ENCODE results near the gene SEMA4D.

Gene SEMA4D

DNA sequence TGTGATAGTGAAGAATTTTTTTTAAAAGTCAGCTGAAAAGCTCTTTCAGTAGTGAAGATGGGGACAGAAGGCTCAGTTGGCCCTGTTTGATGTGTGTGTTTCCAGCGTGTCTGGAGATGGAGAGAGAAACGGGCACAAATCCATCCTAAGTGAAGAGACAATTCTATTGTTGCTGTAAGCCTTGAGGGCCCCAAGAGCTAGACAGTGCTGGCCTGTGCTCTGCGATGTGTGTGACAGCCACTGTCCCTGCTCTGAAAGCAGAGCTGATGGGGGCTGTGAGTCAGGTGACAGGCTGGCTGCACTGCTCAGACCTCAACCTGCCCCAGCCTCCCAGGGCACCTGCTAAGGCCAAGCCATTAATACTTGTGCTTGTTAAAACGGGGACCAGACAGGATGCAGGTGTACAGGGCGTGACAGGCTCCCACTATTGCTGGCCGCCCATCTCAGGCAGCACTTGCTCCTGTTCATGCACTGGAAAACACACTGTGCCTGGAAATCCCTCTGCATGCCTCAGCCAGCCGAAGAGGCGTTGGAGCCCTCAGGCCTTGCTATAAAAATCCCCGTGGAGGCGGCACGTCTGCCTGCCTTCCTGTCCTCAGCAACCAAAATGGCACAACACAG lies 44.6 kb upstream of the SEMA4D start:
- no peak for DNase-seq (ENCODE audit: extremely low read depth, insufficient read length)
- no peak overlapping the region for H3K4me3 ChIP-seq (replicated peaks; ENCODE audit: low read depth, low read length)
- no peaks in the 10 kb centered on the region for H3K27me3 ChIP-seq (replicated peaks; ENCODE audit: control insufficient read depth, insufficient read depth, low read length)
- no peaks in the 10 kb centered on the region for H3K36me3 ChIP-seq (ENCODE audit: control insufficient read depth, insufficient read depth, low read length)
- TF ChIP-seq, protein P1, sequence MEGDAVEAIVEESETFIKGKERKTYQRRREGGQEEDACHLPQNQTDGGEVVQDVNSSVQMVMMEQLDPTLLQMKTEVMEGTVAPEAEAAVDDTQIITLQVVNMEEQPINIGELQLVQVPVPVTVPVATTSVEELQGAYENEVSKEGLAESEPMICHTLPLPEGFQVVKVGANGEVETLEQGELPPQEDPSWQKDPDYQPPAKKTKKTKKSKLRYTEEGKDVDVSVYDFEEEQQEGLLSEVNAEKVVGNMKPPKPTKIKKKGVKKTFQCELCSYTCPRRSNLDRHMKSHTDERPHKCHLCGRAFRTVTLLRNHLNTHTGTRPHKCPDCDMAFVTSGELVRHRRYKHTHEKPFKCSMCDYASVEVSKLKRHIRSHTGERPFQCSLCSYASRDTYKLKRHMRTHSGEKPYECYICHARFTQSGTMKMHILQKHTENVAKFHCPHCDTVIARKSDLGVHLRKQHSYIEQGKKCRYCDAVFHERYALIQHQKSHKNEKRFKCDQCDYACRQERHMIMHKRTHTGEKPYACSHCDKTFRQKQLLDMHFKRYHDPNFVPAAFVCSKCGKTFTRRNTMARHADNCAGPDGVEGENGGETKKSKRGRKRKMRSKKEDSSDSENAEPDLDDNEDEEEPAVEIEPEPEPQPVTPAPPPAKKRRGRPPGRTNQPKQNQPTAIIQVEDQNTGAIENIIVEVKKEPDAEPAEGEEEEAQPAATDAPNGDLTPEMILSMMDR (IDR thresholded peaks at IDR 0.05; ENCODE audit: insufficient read depth, low read length, poor library complexity, severe bottlenecking), result no peak

DNA sequence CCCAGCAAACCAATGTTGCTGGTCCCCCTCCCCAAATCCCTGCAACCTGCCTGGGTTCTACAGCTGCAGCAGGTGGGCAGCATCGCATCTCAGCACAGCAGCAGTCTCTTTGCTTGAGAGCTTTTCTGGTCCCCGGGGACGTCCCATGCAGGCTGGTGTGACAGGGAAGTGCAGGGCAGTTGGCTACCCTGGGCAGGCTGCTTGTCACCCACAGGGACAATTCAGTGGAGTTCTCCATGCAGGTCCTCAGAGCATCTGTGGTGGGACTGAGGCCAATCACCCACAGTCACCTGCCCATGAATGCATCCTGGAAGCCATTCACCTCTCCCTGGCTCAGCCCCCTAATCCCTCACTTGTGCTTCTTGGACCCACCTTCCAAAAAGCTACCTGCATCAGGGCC lies 43.9 kb upstream of the SEMA4D start:
- Histone ChIP-seq H3K4me3 (replicated peaks; ENCODE audit: low read depth, low read length) (no peak overlapping the region), H3K27me3 (replicated peaks; ENCODE audit: control insufficient read depth, insufficient read depth, low read length) (no peaks in the 10 kb centered on the region), H3K36me3 (ENCODE audit: control insufficient read depth, insufficient read depth, low read length) (no peaks in the 10 kb centered on the region)
- DNase-seq (ENCODE audit: extremely low read depth, insufficient read length), result no peak
- TF ChIP-seq, protein P1 (IDR thresholded peaks at IDR 0.05; ENCODE audit: insufficient read depth, low read length, poor library complexity, severe bottlenecking), result no peak

DNA sequence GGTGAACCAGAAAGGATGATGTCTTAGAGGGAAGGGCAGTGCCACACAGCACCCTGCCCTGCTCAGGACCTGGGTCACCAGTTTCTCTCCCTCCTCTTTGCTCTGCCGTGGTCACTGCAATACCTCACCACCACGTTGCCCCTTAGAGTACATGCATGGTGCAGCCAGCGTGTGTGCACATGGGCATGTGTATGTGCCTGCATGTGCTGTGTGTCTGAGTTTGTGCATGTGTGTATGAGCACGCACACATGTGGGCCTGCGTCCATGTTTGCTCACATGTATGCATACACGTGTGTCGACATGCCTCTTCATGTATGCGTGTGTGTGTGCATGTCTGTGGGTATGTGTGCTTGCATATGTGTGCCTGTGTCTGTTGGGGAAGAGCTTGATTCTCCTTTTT lies 41.5 kb upstream of the SEMA4D start:
- TF ChIP-seq, protein P1 (IDR thresholded peaks at IDR 0.05; ENCODE audit: insufficient read depth, low read length, poor library complexity, severe bottlenecking), result no peak
- Histone ChIP-seq H3K36me3 (ENCODE audit: control insufficient read depth, insufficient read depth, low read length) (no peaks in the 10 kb centered on the region), H3K27me3 (replicated peaks; ENCODE audit: control insufficient read depth, insufficient read depth, low read length) (no peaks in the 10 kb centered on the region), H3K4me3 (replicated peaks; ENCODE audit: low read depth, low read length) (no peak overlapping the region)
- no peak for DNase-seq (ENCODE audit: extremely low read depth, insufficient read length)

DNA sequence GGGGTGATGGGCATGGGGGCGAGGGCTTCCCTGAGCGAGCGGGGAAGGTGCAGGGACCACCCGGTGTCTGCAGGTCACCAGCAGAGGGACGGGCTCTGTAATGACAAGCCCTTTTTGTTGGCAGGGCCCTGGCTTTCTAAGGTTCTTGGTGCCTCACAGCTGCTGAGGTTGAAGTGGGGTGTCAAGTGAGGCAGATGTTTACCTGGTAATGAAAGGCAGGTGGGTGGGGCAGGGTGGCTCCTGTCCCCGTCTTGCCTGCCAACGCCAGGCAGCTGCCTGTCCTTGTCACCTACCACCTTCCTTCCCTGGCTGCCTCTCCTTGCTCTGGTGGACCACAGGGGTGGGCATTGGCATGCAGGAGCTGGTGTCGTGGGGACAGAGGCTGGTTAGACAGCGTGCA lies 41.0 kb upstream of the SEMA4D start:
- TF ChIP-seq, protein P1 (IDR thresholded peaks at IDR 0.05; ENCODE audit: insufficient read depth, low read length, poor library complexity, severe bottlenecking), result no peak
- no peaks in the 10 kb centered on the region for H3K27me3 ChIP-seq (replicated peaks; ENCODE audit: control insufficient read depth, insufficient read depth, low read length)
- H3K36me3 ChIP-seq (ENCODE audit: control insufficient read depth, insufficient read depth, low read length), result no peaks in the 10 kb centered on the region
- DNase-seq (ENCODE audit: extremely low read depth, insufficient read length), result no peak
- no peak overlapping the region for H3K4me3 ChIP-seq (replicated peaks; ENCODE audit: low read depth, low read length)

DNA sequence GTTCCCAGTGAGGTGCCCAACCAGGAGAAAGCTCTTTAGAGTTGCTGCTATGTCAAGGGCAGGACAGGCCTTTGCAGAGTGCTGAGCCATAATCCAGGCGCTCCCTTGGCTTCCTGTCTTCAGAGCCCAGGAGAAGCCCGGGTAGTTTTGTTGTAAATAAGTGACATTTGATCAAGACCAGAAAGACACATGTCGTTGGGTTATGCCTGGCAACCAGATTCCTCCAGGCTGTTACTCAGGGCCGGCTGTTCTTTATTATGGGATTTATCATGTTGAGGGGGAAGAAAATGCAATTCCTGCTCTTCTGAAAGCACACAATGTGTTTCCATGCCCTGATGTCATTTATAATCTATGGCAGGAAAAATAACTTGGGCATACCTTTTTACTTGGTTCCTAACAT lies 39.3 kb upstream of the SEMA4D start:
- DNase-seq (ENCODE audit: extremely low read depth, insufficient read length), result no peak
- no peak overlapping the region for H3K4me3 ChIP-seq (replicated peaks; ENCODE audit: low read depth, low read length)
- TF ChIP-seq, protein P1 (IDR thresholded peaks at IDR 0.05; ENCODE audit: insufficient read depth, low read length, poor library complexity, severe bottlenecking), result no peak
- H3K27me3 ChIP-seq (replicated peaks; ENCODE audit: control insufficient read depth, insufficient read depth, low read length), result no peaks in the 10 kb centered on the region
- H3K36me3 ChIP-seq (ENCODE audit: control insufficient read depth, insufficient read depth, low read length), result no peaks in the 10 kb centered on the region

DNA sequence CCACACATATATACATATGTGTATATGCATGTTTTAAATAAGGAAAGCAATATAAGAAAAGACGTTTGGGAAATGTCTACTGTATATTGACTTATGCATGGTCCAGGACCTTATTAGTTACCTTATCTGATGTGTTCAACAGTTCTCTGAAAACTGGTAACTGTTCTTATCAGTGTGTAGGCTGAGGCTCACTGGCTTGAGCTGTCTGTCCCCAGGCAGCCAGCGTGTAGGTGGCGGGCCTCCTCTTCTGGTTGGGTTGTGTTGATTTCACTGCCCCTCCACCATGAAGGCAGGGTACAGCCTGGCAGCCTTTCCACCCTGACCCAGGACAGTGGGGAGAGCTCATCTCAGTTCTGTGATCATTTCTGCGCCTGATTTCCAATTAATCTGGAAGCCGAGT lies 38.7 kb upstream of the SEMA4D start:
- DNase-seq (ENCODE audit: extremely low read depth, insufficient read length), result no peak
- Histone ChIP-seq H3K27me3 (replicated peaks; ENCODE audit: control insufficient read depth, insufficient read depth, low read length) (no peaks in the 10 kb centered on the region), H3K4me3 (replicated peaks; ENCODE audit: low read depth, low read length) (no peak overlapping the region), H3K36me3 (ENCODE audit: control insufficient read depth, insufficient read depth, low read length) (no peaks in the 10 kb centered on the region)
- TF ChIP-seq, protein P1 (IDR thresholded peaks at IDR 0.05; ENCODE audit: insufficient read depth, low read length, poor library complexity, severe bottlenecking), result no peak

Data from GM06990 (cell line).